SHP77 (cell line): Measurements from ENCODE around the gene MAST4.

Experiments
- DNase-seq, 2 experiments: peaks; one replicate each; lab custom pipeline; 2025; lab: John Stamatoyannopoulos, UW

The MAST4 gene

DNA sequence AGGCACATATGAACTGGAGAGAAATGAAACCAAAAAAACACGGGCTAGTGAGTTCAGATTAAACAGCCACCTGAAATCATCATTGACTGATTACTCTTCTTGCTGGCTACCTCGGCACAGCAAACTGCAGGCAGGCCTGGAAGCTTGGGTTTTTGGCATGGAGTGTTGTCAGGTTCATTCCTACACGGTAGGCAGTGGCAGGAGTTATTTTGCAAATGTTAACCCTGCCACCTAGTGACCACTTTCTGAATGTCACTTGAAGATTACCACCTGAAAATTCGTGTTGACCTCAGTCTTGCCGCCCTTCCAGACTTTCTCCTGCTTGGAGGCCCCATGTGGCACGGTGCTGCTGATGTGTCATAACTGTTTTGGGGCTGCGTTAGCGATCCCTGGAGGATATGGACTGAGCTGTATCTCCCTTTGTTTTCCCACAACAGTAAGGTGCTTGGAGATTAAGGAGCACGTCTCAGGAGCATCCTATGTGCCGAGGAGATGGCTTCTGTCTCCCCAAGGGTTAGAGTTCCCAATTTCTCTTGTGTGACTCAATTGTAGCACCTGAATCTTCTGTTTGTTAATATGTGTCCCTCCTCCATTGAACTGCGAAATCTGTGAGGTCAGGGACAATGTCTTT lies 613.1 kb downstream of the MAST4 start:
- DNase-seq, result peak; percentile 75 to 79

DNA sequence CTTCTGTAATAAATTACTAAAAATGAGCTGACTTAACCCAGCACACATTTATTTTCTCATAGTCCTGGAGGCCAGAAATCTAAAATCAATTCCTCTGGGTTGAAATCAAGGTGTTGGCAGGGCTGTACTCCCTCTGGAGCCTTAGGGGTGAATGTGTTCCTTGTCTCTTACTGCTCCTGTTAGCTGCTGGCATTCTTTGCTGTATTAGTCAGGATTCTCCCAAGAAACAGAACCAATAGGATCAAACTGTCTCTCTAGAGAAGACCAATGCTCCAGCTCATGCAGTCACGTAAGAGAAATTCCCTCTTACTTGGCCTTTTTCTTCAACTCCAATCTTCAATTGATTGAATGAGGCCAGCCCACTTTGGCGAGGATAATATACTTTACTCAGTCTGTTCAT lies 615.7 kb downstream of the MAST4 start:
- DNase-seq, result no peak

- no peak for DNase-seq
These were observed 617.8 kb downstream of the MAST4 start for GRCh38 chr5:67214036-67214435.

- DNase-seq, result peak in 1 of 2 experiments; percentile 18
These were observed 618.7 kb downstream of the MAST4 start for GRCh38 chr5:67214707-67215447.

- DNase-seq, result peak; percentile 50 to 72
These were observed 619.6 kb downstream of the MAST4 start for GRCh38 chr5:67215519-67216471.

GRCh38 chr5:67216564-67216963 lies 620.4 kb downstream of the MAST4 start:
- DNase-seq, result no peak
